ENCODE measurements around the gene OR9G4.

DNA sequence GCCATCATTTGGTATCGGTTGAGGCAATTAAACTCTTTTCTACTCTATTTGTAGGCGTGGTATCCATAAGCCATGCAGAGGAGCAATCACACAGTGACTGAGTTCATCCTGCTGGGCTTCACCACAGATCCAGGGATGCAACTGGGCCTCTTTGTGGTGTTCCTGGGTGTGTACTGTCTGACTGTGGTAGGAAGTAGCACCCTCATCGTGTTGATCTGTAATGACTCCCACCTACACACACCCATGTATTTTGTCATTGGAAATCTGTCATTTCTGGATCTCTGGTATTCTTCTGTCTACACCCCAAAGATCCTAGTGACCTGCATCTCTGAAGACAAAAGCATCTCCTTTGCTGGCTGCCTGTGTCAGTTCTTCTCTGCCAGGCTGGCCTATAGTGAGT lies 8.4 kb downstream of the OR9G4 start:
- TF ChIP-seq, protein P1, sequence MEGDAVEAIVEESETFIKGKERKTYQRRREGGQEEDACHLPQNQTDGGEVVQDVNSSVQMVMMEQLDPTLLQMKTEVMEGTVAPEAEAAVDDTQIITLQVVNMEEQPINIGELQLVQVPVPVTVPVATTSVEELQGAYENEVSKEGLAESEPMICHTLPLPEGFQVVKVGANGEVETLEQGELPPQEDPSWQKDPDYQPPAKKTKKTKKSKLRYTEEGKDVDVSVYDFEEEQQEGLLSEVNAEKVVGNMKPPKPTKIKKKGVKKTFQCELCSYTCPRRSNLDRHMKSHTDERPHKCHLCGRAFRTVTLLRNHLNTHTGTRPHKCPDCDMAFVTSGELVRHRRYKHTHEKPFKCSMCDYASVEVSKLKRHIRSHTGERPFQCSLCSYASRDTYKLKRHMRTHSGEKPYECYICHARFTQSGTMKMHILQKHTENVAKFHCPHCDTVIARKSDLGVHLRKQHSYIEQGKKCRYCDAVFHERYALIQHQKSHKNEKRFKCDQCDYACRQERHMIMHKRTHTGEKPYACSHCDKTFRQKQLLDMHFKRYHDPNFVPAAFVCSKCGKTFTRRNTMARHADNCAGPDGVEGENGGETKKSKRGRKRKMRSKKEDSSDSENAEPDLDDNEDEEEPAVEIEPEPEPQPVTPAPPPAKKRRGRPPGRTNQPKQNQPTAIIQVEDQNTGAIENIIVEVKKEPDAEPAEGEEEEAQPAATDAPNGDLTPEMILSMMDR (IDR thresholded peaks at IDR 0.05): no peak
- no peak for TF ChIP-seq ZFX (IDR thresholded peaks at IDR 0.05; ENCODE audit: borderline replicate concordance)
